GM23338 (cell line): ENCODE results near the gene PLEKHN1. TPM values are rescaled to one million over a fixed set of nuclear protein-coding genes. Genes with fewer than 3 reads are reported as not detected.

Experiments used
- ATAC-seq: fragments of 200-7000 bp; cut with Tn5 transposase; 3 replicates; pipeline ENCODE4 v1.9.1; 2020
- DNase-seq: peaks from one replicate; pipeline ENCODE4 v3.0.0-alpha.2; 2015; ENCODE audit warnings: low spot score
- H2AFZ ChIP-seq: fragments of 200-600 bp; sonication (generic); 2 replicates; pipeline ENCODE4 v1.8.0; 2016; ENCODE audit warnings: antibody characterized with exemption, mild to moderate bottlenecking, moderate library complexity
- H3F3A ChIP-seq: fragments of 200-600 bp; sonication (generic); replicated peaks from 2 replicates; pipeline ENCODE4 v1.8.0; 2017; ENCODE audit warnings: antibody characterized with exemption, mixed run types, low read depth
- H3K27ac ChIP-seq: fragments of 200-600 bp; sonication (generic); 2 replicates; pipeline ENCODE4 v1.6.1; 2016; ENCODE audit warnings: low read depth
- H3K27me3 ChIP-seq: fragments of 200-600 bp; sonication (generic); 2 replicates; pipeline ENCODE4 v1.8.0; 2016; ENCODE audit warnings: mild to moderate bottlenecking, mixed run types, moderate library complexity; ENCODE audit not compliant: insufficient read depth
- H3K36me3 ChIP-seq: fragments of 200-600 bp; sonication (generic); 2 replicates; pipeline ENCODE4 v1.8.0; 2016; ENCODE audit warnings: mild to moderate bottlenecking; ENCODE audit not compliant: insufficient read depth
- H3K4me1 ChIP-seq: fragments of 200-600 bp; sonication (generic); 2 replicates; pipeline ENCODE4 v1.8.0; 2016; ENCODE audit warnings: mild to moderate bottlenecking, moderate library complexity; ENCODE audit not compliant: insufficient read depth
- H3K4me2 ChIP-seq: fragments of 200-600 bp; sonication (generic); 2 replicates; pipeline ENCODE4 v1.7.1; 2017; ENCODE audit warnings: mixed run types
- H3K4me3 ChIP-seq: fragments of 200-600 bp; sonication (generic); 2 replicates; pipeline ENCODE4 v1.6.1; 2016; ENCODE audit warnings: mixed run types
- H3K79me2 ChIP-seq: fragments of 200-600 bp; sonication (generic); replicated peaks from 2 replicates; pipeline ENCODE4 v1.8.0; 2017; ENCODE audit warnings: mild to moderate bottlenecking; ENCODE audit not compliant: insufficient read depth
- H3K9me2 ChIP-seq: fragments of 200-600 bp; sonication (generic); 2 replicates; pipeline ENCODE4 v1.8.0; 2017; ENCODE audit not compliant: insufficient read depth
- H4K20me1 ChIP-seq: fragments of 200-600 bp; sonication (generic); replicated peaks from 2 replicates; pipeline ENCODE4 v1.8.0; 2017; ENCODE audit warnings: mild to moderate bottlenecking; ENCODE audit not compliant: insufficient read depth
- H3K27ac Mint-ChIP-seq: 2 replicates; pipeline ENCODE4 v1.8.0; 2020; ENCODE audit warnings: inconsistent platforms, mild to moderate bottlenecking, moderate library complexity, mixed read lengths
- H3K27me3 Mint-ChIP-seq: 3 replicates; pipeline ENCODE4 v1.8.0; 2022; ENCODE audit warnings: low read depth, mild to moderate bottlenecking, moderate library complexity, mixed read lengths, inconsistent platforms; ENCODE audit not compliant: insufficient read depth, poor library complexity
- H3K36me3 Mint-ChIP-seq: 3 replicates; pipeline ENCODE4 v1.8.0; 2021; ENCODE audit warnings: low read depth, mild to moderate bottlenecking, inconsistent platforms, moderate library complexity, mixed read lengths
- H3K4me1 Mint-ChIP-seq: 3 replicates; pipeline ENCODE4 v1.8.0; 2020; ENCODE audit warnings: mild to moderate bottlenecking, inconsistent platforms, mixed read lengths
- H3K4me3 Mint-ChIP-seq: 3 replicates; pipeline ENCODE4 v1.8.0; 2021; ENCODE audit warnings: moderate library complexity, mild to moderate bottlenecking, inconsistent platforms, mixed read lengths
- H3K9me3 Mint-ChIP-seq: 3 replicates; pipeline ENCODE4 v1.8.0; 2020; ENCODE audit warnings: moderate library complexity, mild to moderate bottlenecking, inconsistent platforms, mixed read lengths
- CREB1 ChIP-seq: fragments of 250-450 bp; sonication (Bioruptor Pico); IDR thresholded peaks from 2 replicates; pipeline ENCODE4 v1.5.0; 2020; ENCODE audit warnings: low read depth, mild to moderate bottlenecking, moderate library complexity
- CTCF ChIP-seq, 2 experiments: fragments of 200-600 bp in 1 of 2; sonication (generic) in 1 of 2; conservative IDR thresholded peaks; 2 replicates each; pipeline versions ENCODE4 v1.5.1 to v1.6.1; 2016 to 2017; ENCODE audit warnings: antibody characterized with exemption in 2 of 2, low read depth in 2 of 2, mild to moderate bottlenecking in 2 of 2, moderate library complexity in 1 of 2
- ETS1 ChIP-seq: IDR thresholded peaks from 2 replicates; pipeline ENCODE4 v1.6.1; 2016; ENCODE audit warnings: antibody characterized with exemption
- EZH2 ChIP-seq: fragments of 200-600 bp; sonication (generic); IDR thresholded peaks from one replicate; pipeline ENCODE4 v1.8.0; 2017; ENCODE audit warnings: antibody characterized with exemption, mild to moderate bottlenecking, low read depth; ENCODE audit not compliant: unreplicated experiment
- EZH2phosphoT487 ChIP-seq: fragments of 200-600 bp; sonication (generic); IDR thresholded peaks from one replicate; pipeline ENCODE4 v1.8.1; 2018; ENCODE audit warnings: antibody characterized with exemption; ENCODE audit not compliant: unreplicated experiment
- JUNB ChIP-seq: IDR thresholded peaks from one replicate; pipeline ENCODE4 v1.6.1; 2016; ENCODE audit warnings: antibody characterized with exemption; ENCODE audit not compliant: unreplicated experiment
- NANOG ChIP-seq: IDR thresholded peaks from 2 replicates; pipeline ENCODE4 v1.6.1; 2016; ENCODE audit warnings: antibody characterized with exemption, borderline replicate concordance
- POLR2AphosphoS5 ChIP-seq: IDR thresholded peaks from 2 replicates; pipeline ENCODE4 v1.6.1; 2016; ENCODE audit warnings: antibody characterized with exemption, low read depth
- REST ChIP-seq: IDR thresholded peaks from one replicate; pipeline ENCODE4 v1.6.1; 2018; ENCODE audit warnings: antibody characterized with exemption; ENCODE audit not compliant: unreplicated experiment
- STAT1 ChIP-seq: IDR thresholded peaks from one replicate; pipeline ENCODE4 v1.6.1; 2016; ENCODE audit warnings: antibody characterized with exemption; ENCODE audit not compliant: unreplicated experiment
- ZNF114 ChIP-seq: fragments of 250-450 bp; sonication (Bioruptor Pico); IDR thresholded peaks from 2 replicates; pipeline ENCODE4 v1.5.0; 2020; ENCODE audit warnings: mild to moderate bottlenecking, moderate library complexity
- ZNF331 ChIP-seq: fragments of 250-450 bp; sonication (Bioruptor Pico); IDR thresholded peaks from 2 replicates; pipeline ENCODE4 v1.5.0; 2020; ENCODE audit warnings: low read depth, mild to moderate bottlenecking, moderate library complexity
- ZNF462 ChIP-seq: fragments of 250-450 bp; sonication (Bioruptor Pico); IDR thresholded peaks from 2 replicates; pipeline ENCODE4 v1.5.0; 2020; ENCODE audit warnings: mild to moderate bottlenecking, moderate library complexity
- polyA plus RNA-seq: library from polyadenylated mRNA; unstranded; fragments of >200 nt; fragmentation: Nextera tagmentation; extraction: Ambion mirVana; gene quantifications from 2 replicates; pipeline ENCODE4 v1.2.1, GENCODE V29; 2016
- total RNA-seq: library from RNA; depleted of rRNA; stranded (reverse); fragments of >200 nt; shearing (Covaris generic); gene quantifications from 2 replicates; pipeline ENCODE4 v1.2.3, GENCODE V29; 2014

PLEKHN1 gene
- total and polyA plus RNA-seq, 2 experiments from 2014 or later: 1.4 to 3.3 TPM

- Histone ChIP-seq H4K20me1 (no peaks in the 10 kb centered on the region; the same call in 1 of the 2 replicates), H3K4me2 (no peak overlapping the region), H3K79me2 (no peaks in the 10 kb centered on the region), H3F3A (0 out of 2 replicates have a peak, but pooled peaks cover 3% of the 10 kb centered on the region), H3K27me3 (peaks cover 33% of the 10 kb centered on the region), H3K27ac (no peak overlapping the region), H3K4me1 (peaks cover 5% of the 10 kb centered on the region; the same call in 1 of the 2 replicates), H2AFZ (no peak overlapping the region), H3K36me3 (peaks cover 17% of the 10 kb centered on the region), H3K9me2 (no peaks in the 10 kb centered on the region), H3K4me3 (no peak overlapping the region)
- peaks cover 3% of the 10 kb centered on the region; the same call in 1 of the 3 replicates for H3K9me3 Mint-ChIP-seq
- no peak overlapping the region for H3K27ac Mint-ChIP-seq
- peaks cover 26% of the 10 kb centered on the region for H3K27me3 Mint-ChIP-seq
- peaks cover 37% of the 10 kb centered on the region for H3K36me3 Mint-ChIP-seq
- peaks cover 7% of the 10 kb centered on the region; the same call in 1 of the 3 replicates for H3K4me1 Mint-ChIP-seq
- ATAC-seq: no peak
- H3K4me3 Mint-ChIP-seq: no peak overlapping the region
- TF ChIP-seq NANOG (no peak), JUNB (no peak), EZH2phosphoT487 (no peak), ZNF114 (CRISPR knock-in tag) (no peak), CREB1 (CRISPR knock-in tag) (no peak), ETS1 (no peak), EZH2 (no peak), STAT1 (no peak), ZNF462 (CRISPR knock-in tag) (no peak), POLR2AphosphoS5 (no peak), ZNF331 (CRISPR knock-in tag) (no peak), REST (no peak), CTCF (conservative IDR thresholded peaks at IDR 0.05; ENCODE audit: low read depth in 2 of 2) (no peak)
- no peak for DNase-seq
Observed at GRCh38 chr1:945688-946556, 20.4 kb upstream of the PLEKHN1 start.
